NOMO-1 (cell line): ENCODE data around the gene HUS1.
"Not testable (repeated sequence)": the region's sequence is repeated elsewhere in the genome, so short reads cannot be mapped to it uniquely, and the experiment has no call there.

Source experiments
- DNase-seq, 2 experiments: peaks; one replicate each; lab custom pipeline; 2025; ENCODE audit not compliant: unreplicated experiment in 2 of 2; lab: John Stamatoyannopoulos, UW

Gene HUS1

GRCh38 chr7:47979145-47979831, at the start of gene HUS1:
HUS1 (minus strand) TSS chr7:47979615; CDS start chr7:47979519, 96 bp downstream.
- peak; percentile 90 to 91 for DNase-seq

- no peak for DNase-seq
Measured at GRCh38 chr7:48028938-48029337, 49.5 kb upstream of the HUS1 start, which contains the start of gene SUN3. SUN3 (minus strand) TSS chr7:48029107; CDS start chr7:48028938, 169 bp downstream.

GRCh38 chr7:48025624-48026023, 46.2 kb upstream of the HUS1 start:
- no peak for DNase-seq

GRCh38 chr7:48017674-48018073, 38.3 kb upstream of the HUS1 start:
- no peak for DNase-seq

GRCh38 chr7:48016641-48017040, 37.2 kb upstream of the HUS1 start:
- DNase-seq: no peak

GRCh38 chr7:48011951-48012350, 32.5 kb upstream of the HUS1 start:
- no peak for DNase-seq

GRCh38 chr7:48011323-48011722, 31.9 kb upstream of the HUS1 start:
- DNase-seq: peak in 1 of 2 experiments; percentile 53

GRCh38 chr7:48009954-48010353, 30.5 kb upstream of the HUS1 start:
- DNase-seq: no peak

- DNase-seq: no peak
Measured at GRCh38 chr7:48009257-48009656, 29.8 kb upstream of the HUS1 start.

GRCh38 chr7:48006866-48007265, 27.5 kb upstream of the HUS1 start:
- no peak for DNase-seq

GRCh38 chr7:48004638-48005037, 25.2 kb upstream of the HUS1 start:
- no peak for DNase-seq

- DNase-seq: no peak
Measured at GRCh38 chr7:48004032-48004431, 24.6 kb upstream of the HUS1 start.

GRCh38 chr7:48000164-48000563, 20.7 kb upstream of the HUS1 start:
- not testable (repeated sequence) for DNase-seq

GRCh38 chr7:47999413-47999812, 20.0 kb upstream of the HUS1 start:
- DNase-seq: no peak

- no peak for DNase-seq
Measured at GRCh38 chr7:47992446-47992845, 13.0 kb upstream of the HUS1 start.

GRCh38 chr7:47991741-47992311, 12.4 kb upstream of the HUS1 start:
- DNase-seq: peak; percentile 80 to 88

- DNase-seq: no peak
Measured at GRCh38 chr7:47991270-47991669, 11.9 kb upstream of the HUS1 start.

- DNase-seq: no peak
Measured at GRCh38 chr7:47990592-47990991, 11.2 kb upstream of the HUS1 start.

GRCh38 chr7:47989607-47990400, 10.4 kb upstream of the HUS1 start:
- DNase-seq: not testable (repeated sequence)

GRCh38 chr7:47988496-47989386, 9.3 kb upstream of the HUS1 start:
- DNase-seq: no peak

GRCh38 chr7:47982610-47983009, 3.2 kb upstream of the HUS1 start:
- DNase-seq: no peak
